HTERT RPE-1 (cell line): ENCODE measurements around the gene ZNF646.
"Not testable (repeated sequence)": the region's sequence is repeated elsewhere in the genome, so short reads cannot be mapped to it uniquely, and the experiment has no call there.

ENCODE experiments used
- in situ Hi-C: fragments of 300-500 bp; cut with MboI; formaldehyde crosslinking; loops from 4 replicates; pipeline ENCODE4 v1.14.3; 2020; ENCODE audit warnings: low sequenced_read_pairs

Gene ZNF646

DNA sequence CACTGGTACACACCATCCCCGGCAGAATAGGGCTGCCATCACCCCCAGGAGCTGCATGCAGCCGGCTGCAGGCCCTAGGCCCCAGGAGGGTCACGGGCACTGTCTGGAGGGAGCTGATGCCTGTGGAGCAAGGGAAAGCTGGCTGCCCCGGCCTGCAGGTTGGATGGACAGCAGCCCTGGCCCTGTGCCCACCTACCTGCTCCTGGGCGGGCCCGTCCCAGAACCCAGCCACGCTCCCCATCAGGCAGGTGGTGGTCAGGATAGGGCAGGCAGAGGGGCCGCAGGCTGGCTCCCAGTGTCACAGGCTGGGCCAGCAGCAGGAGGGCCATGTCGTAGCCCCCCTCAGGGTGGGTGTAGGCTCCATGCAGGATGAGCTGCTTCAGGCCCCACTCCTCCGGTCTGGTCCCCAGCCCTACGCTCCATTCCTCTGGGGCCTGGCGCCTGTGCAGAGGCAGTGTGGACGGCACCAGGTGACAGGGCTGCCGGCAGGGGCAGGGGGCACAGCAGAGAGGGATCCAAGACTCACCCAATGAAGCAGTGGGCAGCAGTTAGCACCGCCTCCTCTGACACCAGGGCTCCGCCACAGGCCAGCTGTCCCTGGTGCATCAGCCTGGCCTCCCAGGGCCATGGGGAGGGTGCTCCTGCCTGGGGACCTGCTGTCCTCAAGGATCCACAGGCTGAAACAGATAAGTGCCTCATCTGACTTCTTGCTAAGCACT is 10.5 kb downstream of the ZNF646 start:
- in situ Hi-C loops: no loop called here

DNA sequence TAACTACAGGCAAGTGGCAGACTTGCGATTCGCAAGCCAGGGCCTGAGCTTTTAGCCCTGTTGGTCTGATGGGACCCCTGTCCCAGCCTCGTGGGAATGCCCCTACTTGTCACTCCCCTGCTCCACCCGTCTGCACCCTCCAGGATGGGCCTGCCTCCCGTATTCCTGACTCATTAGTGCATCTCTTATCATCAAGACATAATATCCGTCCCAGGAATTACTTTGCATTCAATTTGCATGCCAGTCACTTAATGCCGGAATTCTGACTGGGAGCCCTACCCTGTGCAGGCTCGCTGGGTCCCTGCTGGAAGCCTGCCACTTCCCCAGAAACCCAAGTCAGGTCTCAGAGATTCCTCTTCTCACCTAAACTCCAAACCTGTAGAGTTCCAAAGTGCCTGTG is 11.2 kb downstream of the ZNF646 start:
- in situ Hi-C loops: no loop called here

DNA sequence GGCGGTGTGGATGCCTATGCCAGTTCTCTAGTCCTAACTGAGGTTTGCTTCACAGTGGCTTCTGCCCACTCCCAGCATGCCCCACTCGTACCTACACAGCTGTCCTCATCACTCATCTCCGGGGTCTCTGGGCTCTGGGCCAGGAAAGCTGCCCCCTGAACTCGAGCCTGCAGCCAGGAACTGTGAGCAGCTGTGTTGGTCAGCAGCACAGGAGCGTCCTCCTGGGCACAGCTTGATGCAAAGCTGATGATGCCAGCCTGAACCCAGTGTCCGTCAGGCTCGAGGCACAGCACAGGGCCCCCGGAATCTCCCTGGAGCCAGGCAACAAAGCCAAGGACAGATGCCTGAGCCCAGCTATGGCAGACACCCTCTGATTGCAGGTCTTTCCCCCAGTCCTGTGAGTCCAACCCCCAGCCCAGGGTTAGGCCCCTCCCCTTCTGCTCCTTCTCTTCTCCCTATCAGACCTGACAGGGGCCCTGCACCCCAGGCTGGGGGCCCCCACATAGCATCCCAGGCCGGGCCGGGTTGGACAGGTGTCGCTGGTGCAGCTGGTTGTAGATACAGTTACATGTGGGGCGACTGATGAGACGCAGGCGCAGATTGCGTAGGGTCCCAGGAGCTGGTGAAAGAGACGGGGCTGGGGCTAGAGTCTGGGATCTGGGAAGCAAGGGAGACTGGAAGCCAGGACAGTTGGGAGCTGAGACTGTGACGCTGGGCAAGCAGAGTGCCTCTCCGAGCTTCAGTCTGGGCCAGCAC is 11.8 kb downstream of the ZNF646 start:
- in situ Hi-C loops: no loop called here

DNA sequence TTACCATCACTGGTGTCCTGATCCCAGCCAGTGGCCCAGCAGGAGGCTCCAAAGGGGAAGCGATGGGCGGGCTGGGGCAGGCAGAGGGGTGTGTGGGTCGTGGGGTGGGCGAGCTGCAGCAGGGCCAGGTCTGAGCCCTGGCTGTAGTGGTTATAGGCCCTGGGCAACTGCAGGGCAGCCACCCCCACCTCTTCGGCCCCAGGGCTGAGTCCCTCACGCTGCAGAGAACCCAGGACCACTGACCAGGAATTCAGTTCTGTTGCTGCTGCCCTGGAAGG is 12.3 kb downstream of the ZNF646 start:
- in situ Hi-C loops: no loop called here

DNA sequence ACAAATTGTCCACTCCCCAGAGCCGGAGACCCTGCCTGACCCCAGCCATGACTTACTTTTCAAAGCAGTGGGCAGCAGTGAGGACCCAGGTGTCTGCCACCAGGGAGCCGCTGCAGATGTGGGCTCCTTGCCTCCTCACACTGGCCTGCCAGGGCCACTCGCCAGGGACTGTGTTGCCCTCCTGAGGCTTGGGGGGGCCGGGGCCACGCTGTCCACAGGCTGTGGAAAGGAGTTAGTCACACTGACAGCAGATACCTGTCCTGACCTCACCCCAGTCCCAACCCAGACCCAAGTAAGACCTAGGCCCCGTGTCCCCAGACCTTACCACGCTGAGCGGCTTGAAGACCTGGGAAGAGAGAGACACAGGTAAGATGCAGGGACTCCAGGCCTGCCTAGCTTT is 13.3 kb downstream of the ZNF646 start:
- in situ Hi-C loops: no loop called here

DNA sequence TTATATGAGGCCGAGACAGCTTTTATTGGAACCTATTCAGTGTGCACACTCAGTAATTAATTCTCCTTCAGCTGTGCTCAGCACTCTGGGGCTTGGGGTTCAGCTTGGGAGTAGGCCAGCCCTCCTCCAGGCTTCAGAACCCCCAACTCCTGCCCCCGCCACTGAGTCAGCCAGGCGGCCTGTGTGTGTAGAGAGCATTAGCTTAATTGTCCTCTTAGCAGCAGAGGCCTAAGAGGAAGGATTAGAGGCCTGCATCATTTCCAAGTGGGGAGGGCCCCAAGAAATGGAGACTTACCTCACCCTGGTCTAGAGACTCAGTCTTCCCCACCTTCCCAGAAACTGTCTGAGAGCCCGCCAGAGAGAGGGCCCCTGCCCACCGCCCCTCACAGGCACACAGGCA is 13.7 kb downstream of the ZNF646 start:
- in situ Hi-C loops: no loop called here

DNA sequence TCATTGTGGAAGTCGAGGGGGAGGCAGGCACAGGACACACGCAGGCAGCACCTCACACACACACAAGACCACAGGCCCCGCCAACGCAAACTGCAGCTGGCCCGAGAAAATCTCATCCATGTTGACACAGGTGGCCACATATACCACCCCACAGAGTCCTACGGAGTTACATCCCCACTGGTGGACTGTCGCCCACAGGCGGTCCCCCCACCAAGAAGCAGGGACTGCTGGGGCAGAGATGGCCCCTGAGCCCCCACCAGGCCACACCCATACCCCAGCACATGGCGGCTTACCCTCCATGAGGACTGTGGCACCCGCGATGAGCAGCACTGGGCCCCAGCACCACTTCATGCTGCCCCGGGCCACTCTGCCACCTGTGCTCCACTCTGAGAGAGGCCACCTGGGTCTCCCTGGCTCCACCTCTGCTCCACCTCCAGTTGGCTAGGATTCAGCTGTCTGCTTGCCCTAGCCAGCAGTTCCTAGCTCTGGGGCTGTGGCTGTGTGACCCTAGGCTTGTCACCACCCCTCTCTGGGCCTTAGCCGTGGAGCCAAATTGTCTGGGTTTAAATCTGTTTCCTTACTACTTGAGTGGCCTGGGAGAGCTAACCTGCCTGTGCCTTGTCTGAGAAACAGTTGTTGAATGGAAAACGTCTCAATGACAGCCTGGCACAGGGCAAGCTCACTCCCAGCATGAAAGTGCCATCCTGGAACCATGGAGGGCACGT is 14.4 kb downstream of the ZNF646 start, which contains the start of gene PRSS53:
Gene PRSS53 (minus strand): TSS at position 485 of the 725 bp plus-strand sequence. CDS start 134 bp downstream, at position 351.
- in situ Hi-C loops: no loop called here

DNA sequence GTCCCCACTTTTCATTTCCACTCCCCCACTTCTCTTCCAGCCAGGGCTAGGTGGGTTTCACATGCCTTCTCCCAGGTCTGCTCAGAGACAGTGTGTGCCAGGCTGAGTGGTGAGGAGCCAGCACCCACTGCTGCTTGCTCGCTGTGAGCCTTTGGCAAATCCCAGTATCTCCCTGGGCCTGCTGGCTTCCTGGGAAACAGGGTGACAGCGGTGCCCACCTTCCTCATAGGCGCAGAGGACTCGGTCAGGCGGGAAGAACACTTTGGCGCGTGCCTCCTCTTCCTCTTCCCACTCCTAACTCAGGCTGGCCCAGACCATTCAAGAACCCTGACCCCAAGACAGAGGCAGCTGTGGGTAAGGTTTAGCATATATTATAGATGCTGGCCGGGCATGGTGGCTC is 15.0 kb downstream of the ZNF646 start:
- in situ Hi-C loops: no loop called here

DNA sequence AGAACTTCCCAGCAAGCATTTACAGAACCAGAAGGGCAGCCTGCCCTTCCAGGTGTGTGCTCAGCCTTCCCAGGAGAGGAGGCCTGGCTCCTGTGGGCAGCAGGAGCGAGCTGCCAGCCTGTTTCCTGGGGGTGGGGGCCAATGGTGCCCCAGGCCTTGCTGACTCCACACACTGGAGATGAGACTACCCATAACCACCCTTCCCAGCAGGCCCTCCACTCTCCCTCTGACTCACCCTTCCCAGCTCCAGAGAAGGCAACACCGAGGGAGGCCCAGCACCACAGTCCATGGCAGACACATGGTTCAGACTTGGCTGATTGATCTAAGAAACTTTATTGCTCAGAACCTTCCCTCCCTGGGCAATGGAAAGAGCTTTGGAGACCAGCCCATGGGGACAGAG is 16.3 kb downstream of the ZNF646 start:
- in situ Hi-C loops: no loop called here

DNA sequence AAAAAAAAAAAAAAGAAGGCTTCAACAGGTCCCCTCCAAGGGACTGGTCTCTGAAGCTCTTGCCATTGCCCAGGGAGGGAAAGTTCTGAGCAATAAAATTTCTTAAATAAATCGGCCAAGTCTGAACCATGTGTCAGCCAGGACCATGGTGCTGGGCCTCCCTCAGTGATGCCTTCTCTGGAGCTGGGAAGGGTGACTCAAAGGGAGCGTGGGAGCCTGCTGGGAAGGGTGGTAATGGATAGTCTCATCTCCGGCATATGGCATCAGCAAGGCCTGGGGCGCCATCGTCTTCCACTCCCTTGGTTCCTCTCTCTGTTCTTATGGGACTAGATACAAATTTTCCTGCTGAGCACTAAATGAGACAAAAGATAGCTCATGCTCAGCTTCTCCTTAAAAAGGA is 18.1 kb downstream of the ZNF646 start:
- in situ Hi-C loops: no loop called here

DNA sequence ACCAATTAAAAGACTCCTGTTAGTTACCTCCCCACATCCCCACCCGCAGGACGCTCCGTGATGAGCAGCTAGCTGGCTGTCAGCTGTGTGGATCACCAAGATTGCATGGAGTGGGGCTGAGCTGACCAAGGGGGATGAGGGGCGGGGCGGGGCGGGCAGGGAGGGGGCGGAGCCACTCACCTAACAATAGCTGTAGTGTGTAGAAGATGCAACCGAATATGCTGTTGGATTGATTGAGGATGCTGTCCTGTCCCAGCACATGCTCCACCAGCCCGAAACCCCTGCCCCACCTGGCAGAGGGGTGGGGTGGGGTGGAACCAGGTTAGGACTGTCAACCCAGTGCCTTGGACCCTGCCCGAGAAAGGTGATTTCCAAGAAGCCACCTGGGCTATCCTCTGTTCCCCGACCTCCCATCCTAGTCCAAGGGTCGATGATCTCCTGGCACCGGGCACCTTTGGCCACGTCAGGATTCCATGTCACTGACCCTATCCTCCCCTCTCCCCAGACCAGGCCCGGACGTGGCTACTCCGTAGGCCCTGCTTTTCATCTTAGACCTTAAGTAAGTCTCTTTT is 19.0 kb downstream of the ZNF646 start:
- in situ Hi-C loops: no loop called here

DNA sequence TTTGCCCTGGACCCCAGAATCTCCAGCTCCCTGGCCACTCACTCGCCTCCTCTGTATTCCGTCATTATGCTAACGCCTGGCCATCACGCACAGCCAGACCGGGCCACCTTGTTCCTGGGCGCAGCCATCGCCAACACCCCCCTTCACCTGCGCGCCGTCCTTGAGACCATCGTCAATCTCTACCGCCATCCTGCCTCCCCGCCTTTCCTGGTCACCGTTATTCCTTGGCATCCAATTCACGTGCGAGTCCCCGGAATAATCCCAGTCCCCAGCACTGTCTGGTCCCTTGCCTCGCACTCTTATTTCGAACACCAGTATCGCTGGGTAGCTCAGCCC is 19.8 kb downstream of the ZNF646 start:
- in situ Hi-C loops: no loop called here

DNA sequence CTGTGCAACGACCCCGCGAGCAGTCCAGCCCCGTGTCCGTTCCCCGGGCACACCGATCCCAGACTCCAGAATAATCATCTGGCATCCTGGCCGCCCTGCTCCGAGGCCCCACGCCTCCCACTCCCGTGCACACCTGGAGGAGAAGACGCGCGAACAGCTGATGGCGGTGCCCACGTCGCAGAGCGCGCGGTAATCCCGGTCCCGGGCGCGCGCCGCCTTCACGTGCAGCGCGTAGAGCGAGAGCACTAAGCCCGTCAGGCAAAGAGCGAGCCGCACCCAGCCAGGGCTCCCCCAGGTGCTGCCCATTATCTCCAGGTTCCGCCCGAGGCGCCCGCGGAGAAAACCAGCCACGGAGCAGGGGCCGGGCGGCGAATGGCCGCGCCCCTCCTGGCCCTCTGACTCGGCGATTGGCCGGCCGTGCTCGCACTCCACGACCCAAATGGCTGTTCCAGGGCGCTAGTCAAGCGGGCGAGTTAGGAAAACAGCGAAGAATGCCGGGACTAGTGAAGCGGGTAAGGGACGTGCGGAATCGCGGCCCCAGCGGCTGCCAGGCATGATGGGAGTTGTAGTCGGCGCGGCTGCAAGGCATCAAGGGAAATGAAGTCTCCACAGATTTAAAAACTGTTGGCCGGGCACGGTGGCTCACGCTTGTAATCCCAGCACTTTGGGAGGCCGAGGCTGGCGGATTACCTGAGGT is 20.4 kb downstream of the ZNF646 start, which contains the start of gene VKORC1:
Gene VKORC1 (minus strand): TSS at position 374 of the 697 bp plus-strand sequence. CDS start 68 bp downstream, at position 306.
- in situ Hi-C loops: no loop called here

DNA sequence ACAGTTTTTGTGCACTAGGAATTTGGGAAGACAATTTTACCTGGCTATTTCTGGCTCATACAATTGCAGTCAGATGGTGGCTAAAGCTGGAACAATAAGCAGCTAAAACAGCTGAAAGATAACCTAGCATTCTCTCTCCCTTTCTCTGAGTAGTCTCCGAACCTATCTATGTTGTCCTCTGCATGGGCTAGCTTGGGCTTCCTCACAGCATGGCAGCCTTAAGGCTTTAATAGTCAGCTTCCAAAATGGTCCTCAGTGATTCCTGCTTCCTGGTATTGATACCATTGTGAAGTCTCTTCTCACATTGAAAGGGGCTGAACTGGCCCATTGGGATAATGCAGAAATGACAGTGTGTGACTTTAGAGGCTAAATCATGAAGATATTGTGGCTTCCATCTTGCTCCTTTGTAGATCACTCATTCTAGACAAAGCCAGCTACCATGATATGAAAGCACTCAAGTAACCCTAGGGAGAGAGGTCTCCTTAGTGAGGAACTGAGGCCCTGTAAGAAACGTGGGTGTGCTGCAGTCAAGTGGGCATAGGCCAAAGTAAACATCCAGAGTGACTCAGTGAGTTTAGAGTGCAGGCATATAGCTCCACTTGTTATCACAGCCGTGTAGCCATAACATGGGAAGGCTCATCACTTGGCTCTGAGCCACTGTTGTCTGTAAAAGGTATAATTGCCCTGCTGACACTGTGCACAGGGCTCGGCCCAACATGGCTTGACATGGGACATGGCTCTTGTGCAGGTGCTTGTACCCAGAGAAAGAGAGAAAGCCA is 25.8 kb downstream of the ZNF646 start:
- in situ Hi-C loops: no loop called here

DNA sequence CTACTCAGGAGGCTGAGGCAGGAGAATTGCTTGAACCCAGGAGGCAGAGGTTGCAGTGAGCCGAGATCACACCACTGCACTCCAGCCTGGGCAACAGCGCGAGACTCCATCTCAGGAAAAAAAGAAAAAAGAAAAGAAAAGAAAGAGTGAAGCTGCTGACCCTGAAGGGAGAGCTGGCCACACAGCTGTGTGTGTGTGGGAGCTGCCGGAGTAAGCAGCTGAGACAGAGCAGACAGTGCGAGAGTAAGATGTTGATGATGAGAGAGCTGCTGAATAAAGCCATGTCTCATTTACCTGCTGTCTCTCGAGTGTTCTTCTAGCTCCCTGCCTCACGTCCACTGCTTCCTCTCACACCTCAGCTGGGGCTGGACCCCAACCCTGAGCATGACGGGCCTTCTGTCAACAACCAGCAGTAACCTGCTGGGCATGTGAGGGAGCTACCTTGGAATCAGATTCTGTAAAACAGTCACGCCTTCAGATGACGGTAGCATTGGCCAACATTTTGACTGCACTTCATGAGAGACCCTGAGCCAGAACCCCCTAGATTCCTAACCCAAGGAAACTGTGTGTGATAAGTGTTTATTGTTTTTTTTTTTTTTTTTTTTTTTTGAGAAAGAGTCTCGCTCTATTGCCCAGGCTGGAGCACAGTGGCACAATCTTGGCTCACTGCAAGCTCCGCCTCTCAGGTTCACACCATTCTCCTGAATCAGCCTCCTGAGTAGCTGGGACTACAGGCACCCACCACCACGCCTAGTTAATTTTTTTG is 26.8 kb downstream of the ZNF646 start:
- in situ Hi-C loops: not testable (repeated sequence)

DNA sequence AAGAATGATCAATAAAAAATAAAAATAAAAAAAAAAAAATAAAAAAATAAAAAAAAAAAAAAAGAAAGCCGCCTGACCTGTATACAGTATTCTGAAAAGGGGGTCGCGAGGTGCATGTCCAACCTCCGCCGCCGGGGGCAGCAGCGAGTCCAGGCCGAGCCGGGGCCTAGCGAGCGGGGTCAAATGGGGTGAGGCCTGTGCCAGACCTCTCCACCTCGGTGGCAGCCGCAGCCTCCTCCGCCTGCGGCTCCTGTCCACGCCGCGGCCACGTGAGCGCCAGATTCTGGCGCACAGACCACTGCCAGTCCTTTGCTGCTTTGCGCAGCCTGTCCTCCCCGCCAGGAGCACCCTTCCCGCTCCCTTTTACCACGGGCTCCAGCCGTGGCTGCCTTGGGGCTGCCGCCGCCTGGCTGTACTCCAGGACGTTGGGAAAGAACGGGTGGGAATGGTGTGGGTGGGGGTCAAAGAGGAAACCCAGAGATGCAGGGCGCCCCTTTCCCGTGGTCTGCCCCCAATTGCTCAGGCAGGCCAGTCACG is 31.5 kb downstream of the ZNF646 start:
- in situ Hi-C loops: no loop called here

DNA sequence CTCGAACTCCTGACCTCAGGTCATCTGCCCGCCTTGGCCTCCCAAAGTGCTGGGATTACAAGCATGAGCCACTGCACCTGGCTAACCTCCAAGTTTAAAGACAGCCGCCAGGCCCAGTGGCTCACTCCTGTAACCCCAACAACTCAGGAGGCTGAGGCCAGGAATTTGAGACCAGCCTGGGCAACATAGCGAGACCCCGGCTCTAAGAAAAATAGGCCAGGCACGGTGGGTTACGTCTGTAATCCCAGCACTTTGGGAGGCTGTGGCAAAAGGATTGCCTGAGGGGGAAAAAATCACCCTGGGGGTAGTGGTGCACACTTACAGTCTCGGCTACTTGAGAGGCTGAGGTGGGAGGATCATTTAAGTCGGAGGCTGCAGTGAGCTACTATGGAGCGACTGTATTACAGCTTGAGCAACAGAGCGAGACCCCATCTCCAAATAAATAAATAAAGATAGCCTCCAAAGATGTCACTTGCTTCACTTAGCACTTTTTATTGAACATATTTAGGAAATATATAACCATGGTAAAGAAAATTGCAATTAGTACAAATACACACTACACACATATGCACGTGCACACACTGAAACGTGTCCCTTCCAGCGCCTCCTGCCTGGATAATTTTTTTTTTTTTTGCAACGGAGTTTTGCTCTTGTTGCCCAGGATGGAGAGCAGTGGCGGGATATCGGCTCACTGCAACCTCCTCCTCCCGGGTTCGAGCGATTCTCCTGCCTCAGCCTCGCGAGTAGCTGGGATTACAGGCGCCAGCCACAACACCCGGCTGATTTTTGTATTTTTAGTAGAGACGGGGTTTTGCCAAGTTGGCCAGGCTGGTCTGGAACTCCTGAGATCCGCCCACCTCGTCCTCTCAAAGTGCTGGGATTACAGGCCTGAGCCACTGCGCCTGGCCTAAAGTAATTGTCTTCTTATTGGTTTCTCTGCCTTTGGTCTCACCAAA is 32.6 kb downstream of the ZNF646 start:
- in situ Hi-C loops: no loop called here

DNA sequence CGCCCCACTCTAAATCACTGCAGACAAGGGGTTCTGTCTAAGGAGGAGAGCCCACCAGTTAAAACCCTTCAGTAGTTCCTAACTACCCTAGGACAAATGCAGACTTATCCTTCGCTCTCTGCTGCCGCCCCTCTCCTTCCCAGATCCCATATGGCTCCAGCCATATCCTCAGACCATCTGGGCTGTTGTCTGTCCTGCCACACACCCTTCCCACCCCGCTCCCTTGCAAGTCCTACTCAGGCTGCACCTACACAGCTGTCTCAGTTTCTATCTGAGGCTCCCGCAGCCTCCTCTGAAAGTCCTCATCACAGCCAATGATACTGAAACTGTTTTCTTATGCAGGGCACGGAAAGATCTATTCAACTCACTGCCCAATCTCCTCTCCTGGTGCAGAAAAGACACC is 33.2 kb downstream of the ZNF646 start:
- in situ Hi-C loops: no loop called here
